ENCODE data around the gene ATG7.

ATG7 gene

GRCh38 chr3:11434563-11435096 is 162.4 kb downstream of the ATG7 start:
- Histone ChIP-seq H3K4me3 (IDR thresholded peaks at IDR 0.05; ENCODE audit: insufficient read depth, low read depth, low read length) (no peak overlapping the region), H2AFZ (ENCODE audit: low read depth) (no peak overlapping the region), H3K36me3 (ENCODE audit: insufficient read depth) (no peaks in the 10 kb centered on the region), H3K27ac (no peak overlapping the region), H3K4me1 (ENCODE audit: low read depth, poor library complexity, severe bottlenecking) (no peaks in the 10 kb centered on the region), H4K20me1 (ENCODE audit: insufficient read depth) (no peaks in the 10 kb centered on the region), H3K27me3 (ENCODE audit: insufficient read depth, low read depth) (no peaks in the 10 kb centered on the region), H3K4me2 (no peak overlapping the region), H3K79me2 (ENCODE audit: insufficient read depth, low read depth) (no peaks in the 10 kb centered on the region), H3K9ac (no peak overlapping the region)
- no peak for TF ChIP-seq CTCF (conservative IDR thresholded peaks at IDR 0.05; ENCODE audit: low read depth, low read length)

GRCh38 chr3:11435440-11436165 is 163.4 kb downstream of the ATG7 start:
- H3K27me3 ChIP-seq (ENCODE audit: insufficient read depth, low read depth): no peaks in the 10 kb centered on the region
- H4K20me1 ChIP-seq (ENCODE audit: insufficient read depth): no peaks in the 10 kb centered on the region

GRCh38 chr3:11436775-11437174 is 164.6 kb downstream of the ATG7 start:
- Histone ChIP-seq H3K27ac (no peak overlapping the region), H3K4me2 (no peak overlapping the region), H3K4me1 (ENCODE audit: low read depth, poor library complexity, severe bottlenecking) (no peaks in the 10 kb centered on the region), H3K36me3 (ENCODE audit: insufficient read depth) (no peaks in the 10 kb centered on the region), H4K20me1 (ENCODE audit: insufficient read depth) (no peaks in the 10 kb centered on the region), H3K9ac (no peak overlapping the region), H3K4me3 (IDR thresholded peaks at IDR 0.05; ENCODE audit: insufficient read depth, low read depth, low read length) (no peak overlapping the region), H3K27me3 (ENCODE audit: insufficient read depth, low read depth) (no peaks in the 10 kb centered on the region), H3K79me2 (ENCODE audit: insufficient read depth, low read depth) (no peaks in the 10 kb centered on the region), H2AFZ (ENCODE audit: low read depth) (no peak overlapping the region)
- TF ChIP-seq CTCF (conservative IDR thresholded peaks at IDR 0.05; ENCODE audit: low read depth, low read length): no peak

More at GRCh38 chr3:11435440-11436165, 163.4 kb downstream of the ATG7 start:
- Histone ChIP-seq H3K9ac (no peak overlapping the region), H3K4me2 (no peak overlapping the region), H2AFZ (ENCODE audit: low read depth) (no peak overlapping the region), H3K79me2 (ENCODE audit: insufficient read depth, low read depth) (no peaks in the 10 kb centered on the region), H3K4me1 (ENCODE audit: low read depth, poor library complexity, severe bottlenecking) (no peaks in the 10 kb centered on the region), H3K36me3 (ENCODE audit: insufficient read depth) (no peaks in the 10 kb centered on the region), H3K4me3 (IDR thresholded peaks at IDR 0.05; ENCODE audit: insufficient read depth, low read depth, low read length) (no peak overlapping the region), H3K27ac (no peak overlapping the region)
- no peak for TF ChIP-seq CTCF (conservative IDR thresholded peaks at IDR 0.05; ENCODE audit: low read depth, low read length)

GRCh38 chr3:11437506-11437905 is 165.3 kb downstream of the ATG7 start:
- Histone ChIP-seq H3K4me3 (IDR thresholded peaks at IDR 0.05; ENCODE audit: insufficient read depth, low read depth, low read length) (no peak overlapping the region), H3K36me3 (ENCODE audit: insufficient read depth) (no peaks in the 10 kb centered on the region), H3K79me2 (ENCODE audit: insufficient read depth, low read depth) (no peaks in the 10 kb centered on the region), H3K27me3 (ENCODE audit: insufficient read depth, low read depth) (no peaks in the 10 kb centered on the region), H2AFZ (ENCODE audit: low read depth) (no peak overlapping the region), H3K4me1 (ENCODE audit: low read depth, poor library complexity, severe bottlenecking) (no peaks in the 10 kb centered on the region), H3K27ac (no peak overlapping the region), H3K4me2 (no peak overlapping the region), H3K9ac (no peak overlapping the region), H4K20me1 (ENCODE audit: insufficient read depth) (no peaks in the 10 kb centered on the region)
- no peak for TF ChIP-seq CTCF (conservative IDR thresholded peaks at IDR 0.05; ENCODE audit: low read depth, low read length)
